Bronchial epithelial cell (primary cell): ENCODE measurements around the gene IQSEC3. TPM values are rescaled to one million over a fixed set of nuclear protein-coding genes. Genes with fewer than 3 reads are reported as not detected.
A peak's percentile ranks its signal among the peaks of the same experiment; 100 is the strongest.

ENCODE experiments used
- DNase-seq: peaks from one replicate; pipeline ENCODE4 v3.0.0-alpha.2; 2010; ENCODE audit warnings: low read depth
- FAIRE-seq: peaks from 2 replicates; lab custom pipeline; 2011; peaks lifted over from hg19 to GRCh38; lab: Jason Lieb, UNC
- H3K27me3 ChIP-seq: 2 replicates; pipeline ENCODE4 v1.5.1; 2011; ENCODE audit warnings: low read length; ENCODE audit not compliant: control insufficient read depth, insufficient read depth
- H3K36me3 ChIP-seq: 2 replicates; pipeline ENCODE4 v1.5.1; 2011; ENCODE audit warnings: low read length; ENCODE audit not compliant: control insufficient read depth, insufficient read depth
- H3K4me3 ChIP-seq: 2 replicates; pipeline ENCODE4 v1.5.1; 2011; ENCODE audit warnings: mild to moderate bottlenecking, low read depth, low read length, control low read depth
- CTCF ChIP-seq: IDR thresholded peaks from 2 replicates; pipeline ENCODE4 v1.5.1; 2011; ENCODE audit warnings: mild to moderate bottlenecking, moderate library complexity, low read length, control low read depth, inconsistent platforms; ENCODE audit not compliant: insufficient read depth, severe bottlenecking
- total RNA-seq: library from RNA; depleted of rRNA; stranded (reverse); fragments of >200 nt; gene quantifications from 2 replicates; pipeline ENCODE4 v1.2.1, GENCODE V29; 2014

Gene IQSEC3
- total RNA-seq, 1 donor from 2014 or later: not detected

GRCh38 chr12:162467-163307 is 96.1 kb downstream of the IQSEC3 start:
- no peak for TF ChIP-seq CTCF
- H3K4me3 ChIP-seq: no peak overlapping the region
- no peak for FAIRE-seq

DNA sequence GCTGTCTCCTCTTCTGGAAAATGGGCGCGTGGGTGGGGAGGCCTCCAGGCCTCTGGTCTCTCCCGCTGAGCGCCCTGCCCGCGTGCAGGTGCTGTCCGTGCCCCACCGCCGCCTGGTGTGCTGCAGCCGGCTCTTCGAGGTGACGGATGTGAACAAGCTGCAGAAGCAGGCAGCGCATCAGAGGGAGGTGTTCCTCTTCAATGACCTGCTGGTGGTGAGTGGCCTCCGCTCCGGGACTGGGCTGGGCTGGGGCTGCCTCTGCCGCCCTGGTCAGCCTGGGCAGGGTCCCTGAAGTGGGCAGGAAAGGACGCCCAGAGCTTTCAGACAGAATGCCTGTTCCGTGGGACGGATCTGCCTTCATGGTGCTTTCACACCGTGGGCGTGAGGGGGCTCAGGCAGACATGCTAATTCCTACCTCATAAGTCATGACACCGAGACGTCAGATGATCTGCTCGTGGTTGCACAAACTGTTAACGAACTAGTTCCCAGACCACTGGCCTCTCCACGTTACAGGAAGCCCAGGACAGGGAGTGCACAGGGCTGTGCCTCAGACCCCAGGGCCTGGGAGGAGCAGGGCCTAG is 96.9 kb downstream of the IQSEC3 start:
- TF ChIP-seq CTCF: no peak
- DNase-seq: no peak
- no peak overlapping the region for H3K4me3 ChIP-seq
- no peaks in the 10 kb centered on the region for H3K36me3 ChIP-seq
- H3K27me3 ChIP-seq: peaks cover 6% of the 10 kb centered on the region
- FAIRE-seq: peak; percentile 80

More at GRCh38 chr12:162467-163307, 96.1 kb downstream of the IQSEC3 start:
- no peaks in the 10 kb centered on the region for H3K36me3 ChIP-seq
- H3K27me3 ChIP-seq: peaks cover 4% of the 10 kb centered on the region
- DNase-seq: no peak

DNA sequence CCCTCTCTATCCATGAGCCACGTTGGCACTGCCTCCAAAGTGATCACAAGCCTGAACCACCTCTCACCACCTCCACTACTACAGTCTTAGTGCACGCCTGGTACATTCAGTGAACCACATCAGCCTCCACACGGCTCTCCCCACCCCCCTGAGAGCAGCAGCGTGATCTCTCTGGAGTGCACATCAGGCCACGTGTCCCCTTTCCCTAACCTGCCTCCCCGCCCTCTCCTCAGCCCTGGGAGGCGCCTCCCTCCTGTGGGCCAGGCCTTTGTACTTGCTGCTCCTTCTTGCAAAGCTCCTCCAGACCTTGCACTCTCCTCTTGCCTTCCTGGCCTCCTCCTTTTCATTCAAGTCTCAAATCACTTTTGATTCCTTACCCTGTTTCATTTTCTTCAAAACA is 97.6 kb downstream of the IQSEC3 start:
- H3K4me3 ChIP-seq: no peak overlapping the region
- no peaks in the 10 kb centered on the region for H3K36me3 ChIP-seq
- TF ChIP-seq CTCF: no peak
- FAIRE-seq (peak; percentile 43), DNase-seq (no peak)
- H3K27me3 ChIP-seq: peaks cover 8% of the 10 kb centered on the region

DNA sequence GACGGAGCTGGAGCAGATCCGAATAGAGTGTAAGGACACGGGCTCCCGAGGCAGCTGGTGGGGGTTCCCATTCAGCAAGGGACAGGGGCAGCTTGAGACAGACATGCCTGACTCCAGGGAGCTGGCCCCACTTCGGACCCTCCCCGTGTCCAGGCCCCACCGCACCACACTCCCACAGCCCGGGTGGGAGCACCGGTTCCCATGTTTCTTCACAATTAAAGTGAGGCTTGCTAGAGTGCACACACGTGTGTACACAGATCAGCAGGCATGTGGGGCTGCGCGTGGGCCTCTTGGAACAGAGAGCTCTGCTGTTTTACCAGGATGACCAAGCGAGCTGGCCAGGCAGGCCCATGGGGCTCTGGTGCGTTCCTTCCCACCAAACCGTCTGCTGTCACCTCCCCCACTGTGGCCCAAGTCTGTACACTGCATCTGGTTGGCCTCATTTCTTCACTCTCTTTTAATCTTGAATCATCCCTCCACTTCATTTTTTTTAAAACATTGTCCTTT is 99.3 kb downstream of the IQSEC3 start:
- TF ChIP-seq CTCF: no peak
- Histone ChIP-seq H3K36me3 (no peaks in the 10 kb centered on the region), H3K27me3 (peaks cover 6% of the 10 kb centered on the region), H3K4me3 (no peak overlapping the region)
- no peak for FAIRE-seq
- DNase-seq: no peak

DNA sequence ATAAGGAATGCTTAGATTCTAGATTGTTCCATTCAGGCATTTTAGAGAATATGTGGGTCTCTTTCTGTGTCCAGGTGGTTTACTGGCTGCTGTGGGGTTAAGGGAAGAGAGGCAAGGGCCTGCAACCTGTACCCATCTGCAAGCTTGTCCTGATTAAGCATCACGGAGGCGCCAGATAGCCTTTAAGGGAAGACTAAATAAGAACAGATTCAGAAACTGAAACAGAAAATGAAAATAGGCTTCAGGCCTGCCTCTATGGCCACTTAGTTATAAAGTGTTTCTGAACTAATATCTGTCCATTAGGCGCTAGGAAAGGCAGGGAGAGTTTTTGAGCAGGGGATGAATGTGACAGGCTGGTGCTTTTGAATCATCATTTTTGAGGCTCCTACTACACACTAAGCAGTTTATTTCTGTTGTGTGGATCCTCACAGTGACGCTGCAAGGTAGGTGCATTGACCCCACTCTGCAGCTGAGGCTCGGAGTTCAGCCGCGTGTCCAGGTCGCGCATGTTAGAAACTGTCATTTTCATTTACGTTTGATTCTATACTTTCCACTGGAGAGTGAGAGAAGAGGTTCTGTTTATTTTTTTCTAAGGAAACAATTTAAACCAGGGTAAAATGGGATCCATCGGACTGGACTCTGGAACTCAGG is 100.0 kb downstream of the IQSEC3 start:
- H3K36me3 ChIP-seq: no peaks in the 10 kb centered on the region
- TF ChIP-seq CTCF: no peak
- H3K27me3 ChIP-seq: peaks cover 6% of the 10 kb centered on the region
- no peak overlapping the region for H3K4me3 ChIP-seq
- FAIRE-seq: no peak
- DNase-seq: no peak
